Activated CD8-positive, alpha-beta memory T cell treated with anti-CD3 and anti-CD28 coated beads for 1 hour (primary cell): ENCODE data around the gene CRHBP.
"Not testable (repeated sequence)": the region's sequence is repeated elsewhere in the genome, so short reads cannot be mapped to it uniquely, and the experiment has no call there.

Source experiments
- DNase-seq, 2 donors: peaks; one replicate each; pipeline ENCODE4 v3.0.0-alpha.2; 2020; ENCODE audit warnings: low read depth in 1 of 2; ENCODE audit errors: extremely low read depth in 1 of 2

CRHBP gene

GRCh38 chr5:76952795-76953536 lies at the start of gene CRHBP:
Gene CRHBP (plus strand): TSS chr5:76953045. CDS start chr5:76953135, 90 bp downstream.
- no peak for DNase-seq

- no peak for DNase-seq
Measured at GRCh38 chr5:76908166-76908565, 44.7 kb upstream of the CRHBP start.

- not testable (repeated sequence) for DNase-seq
Measured at GRCh38 chr5:76910344-76910933, 42.4 kb upstream of the CRHBP start.

GRCh38 chr5:76914671-76915070 lies 38.2 kb upstream of the CRHBP start:
- DNase-seq, result not testable (repeated sequence)

GRCh38 chr5:76918539-76918938 lies 34.3 kb upstream of the CRHBP start:
- no peak for DNase-seq

GRCh38 chr5:76920491-76920890 lies 32.4 kb upstream of the CRHBP start:
- no peak for DNase-seq

- DNase-seq, result no peak
Measured at GRCh38 chr5:76926329-76927105, 26.3 kb upstream of the CRHBP start.

GRCh38 chr5:76927961-76928360 lies 24.9 kb upstream of the CRHBP start:
- no peak for DNase-seq

GRCh38 chr5:76930083-76930482 lies 22.8 kb upstream of the CRHBP start:
- DNase-seq, result no peak

GRCh38 chr5:76938177-76938576 lies 14.7 kb upstream of the CRHBP start:
- DNase-seq, result no peak

- no peak for DNase-seq
Measured at GRCh38 chr5:76941000-76941399, 11.8 kb upstream of the CRHBP start.

GRCh38 chr5:76941442-76941841 lies 11.4 kb upstream of the CRHBP start:
- no peak for DNase-seq

- DNase-seq, result no peak
Measured at GRCh38 chr5:76942581-76942980, 10.3 kb upstream of the CRHBP start.

- DNase-seq, result no peak
Measured at GRCh38 chr5:76943006-76943405, 9.8 kb upstream of the CRHBP start.

- DNase-seq, result no peak
Measured at GRCh38 chr5:76944638-76945037, 8.2 kb upstream of the CRHBP start.

GRCh38 chr5:76945238-76945637 lies 7.6 kb upstream of the CRHBP start:
- DNase-seq, result not testable (repeated sequence)

GRCh38 chr5:76946090-76946489 lies 6.8 kb upstream of the CRHBP start:
- no peak for DNase-seq

GRCh38 chr5:76947082-76947503 lies 5.8 kb upstream of the CRHBP start:
- no peak for DNase-seq

- no peak for DNase-seq
Measured at GRCh38 chr5:76953551-76954382, 922 bp downstream of the CRHBP start.

GRCh38 chr5:76954383-76954763 lies 1.5 kb downstream of the CRHBP start:
- DNase-seq, result no peak

GRCh38 chr5:76956033-76956432 lies 3.2 kb downstream of the CRHBP start:
- DNase-seq, result no peak
